Measurements from ENCODE around the gene CREBBP. TPM values are rescaled to one million over a fixed set of nuclear protein-coding genes. Genes with fewer than 3 reads are reported as not detected.

The CREBBP gene
- total RNA-seq, 1 donor from 2014 or later: 53.0 TPM

DNA sequence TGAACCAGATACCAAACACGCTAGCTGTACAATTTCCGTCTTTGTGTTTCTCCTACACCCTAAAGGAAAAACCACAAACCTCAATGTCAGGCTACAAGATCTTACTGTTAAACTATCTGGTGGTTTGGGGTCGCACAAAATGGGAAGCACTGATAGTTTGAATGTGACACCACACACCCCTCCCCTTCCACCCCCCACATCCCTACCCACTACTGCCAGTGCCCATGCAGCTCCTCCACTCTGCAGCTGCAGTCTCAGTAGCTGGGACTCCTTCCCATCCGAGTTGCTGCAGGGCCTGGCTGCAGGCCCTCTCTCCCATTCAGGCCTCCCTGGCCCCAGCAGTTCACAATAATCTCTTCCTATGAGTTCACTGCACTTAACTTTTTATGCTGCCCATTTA lies 181.6 kb downstream of the CREBBP start:
- Histone ChIP-seq H2AFZ (ENCODE audit: low read depth, low read length) (no peak overlapping the region), H3K9ac (ENCODE audit: low read length) (no peak overlapping the region), H3K27ac (ENCODE audit: low read depth, low read length) (no peak overlapping the region), H3K4me2 (ENCODE audit: low read length) (no peak overlapping the region), H3K27me3 (ENCODE audit: insufficient read depth, low read length) (no peaks in the 10 kb centered on the region), H4K20me1 (ENCODE audit: insufficient read depth, low read length) (peaks cover 27% of the 10 kb centered on the region), H3K4me3 (ENCODE audit: insufficient read depth, low read depth, low read length) (no peak overlapping the region), H3K36me3 (ENCODE audit: insufficient read depth, low read length) (peaks cover under 1% of the 10 kb centered on the region), H3K9me3 (ENCODE audit: insufficient read depth, low read depth, low read length) (no peaks in the 10 kb centered on the region), H3K4me1 (ENCODE audit: insufficient read depth, low read length) (no peaks in the 10 kb centered on the region), H3K79me2 (ENCODE audit: insufficient read depth, low read length) (peaks cover 33% of the 10 kb centered on the region)
- Mint-ChIP-seq H3K4me3 (ENCODE audit: unreplicated experiment) (no peak overlapping the region), H3K9me3 (ENCODE audit: unreplicated experiment) (no peaks in the 10 kb centered on the region), H3K36me3 (ENCODE audit: low read depth, unreplicated experiment) (peaks cover 10% of the 10 kb centered on the region), H3K27ac (ENCODE audit: unreplicated experiment) (no peak overlapping the region), H3K4me1 (ENCODE audit: low read depth, unreplicated experiment) (peaks cover 11% of the 10 kb centered on the region), H3K27me3 (ENCODE audit: low read depth, unreplicated experiment) (no peaks in the 10 kb centered on the region)
- FAIRE-seq (no peak), DNase-seq (ENCODE audit: low read depth) (peak; percentile 22)
- TF ChIP-seq EZH2 (IDR thresholded peaks at IDR 0.05; ENCODE audit: insufficient read depth, low read length): no peak
- TF ChIP-seq, protein P1, sequence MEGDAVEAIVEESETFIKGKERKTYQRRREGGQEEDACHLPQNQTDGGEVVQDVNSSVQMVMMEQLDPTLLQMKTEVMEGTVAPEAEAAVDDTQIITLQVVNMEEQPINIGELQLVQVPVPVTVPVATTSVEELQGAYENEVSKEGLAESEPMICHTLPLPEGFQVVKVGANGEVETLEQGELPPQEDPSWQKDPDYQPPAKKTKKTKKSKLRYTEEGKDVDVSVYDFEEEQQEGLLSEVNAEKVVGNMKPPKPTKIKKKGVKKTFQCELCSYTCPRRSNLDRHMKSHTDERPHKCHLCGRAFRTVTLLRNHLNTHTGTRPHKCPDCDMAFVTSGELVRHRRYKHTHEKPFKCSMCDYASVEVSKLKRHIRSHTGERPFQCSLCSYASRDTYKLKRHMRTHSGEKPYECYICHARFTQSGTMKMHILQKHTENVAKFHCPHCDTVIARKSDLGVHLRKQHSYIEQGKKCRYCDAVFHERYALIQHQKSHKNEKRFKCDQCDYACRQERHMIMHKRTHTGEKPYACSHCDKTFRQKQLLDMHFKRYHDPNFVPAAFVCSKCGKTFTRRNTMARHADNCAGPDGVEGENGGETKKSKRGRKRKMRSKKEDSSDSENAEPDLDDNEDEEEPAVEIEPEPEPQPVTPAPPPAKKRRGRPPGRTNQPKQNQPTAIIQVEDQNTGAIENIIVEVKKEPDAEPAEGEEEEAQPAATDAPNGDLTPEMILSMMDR (IDR thresholded peaks at IDR 0.05; ENCODE audit: insufficient read depth, low read depth, low read length): no peak

DNA sequence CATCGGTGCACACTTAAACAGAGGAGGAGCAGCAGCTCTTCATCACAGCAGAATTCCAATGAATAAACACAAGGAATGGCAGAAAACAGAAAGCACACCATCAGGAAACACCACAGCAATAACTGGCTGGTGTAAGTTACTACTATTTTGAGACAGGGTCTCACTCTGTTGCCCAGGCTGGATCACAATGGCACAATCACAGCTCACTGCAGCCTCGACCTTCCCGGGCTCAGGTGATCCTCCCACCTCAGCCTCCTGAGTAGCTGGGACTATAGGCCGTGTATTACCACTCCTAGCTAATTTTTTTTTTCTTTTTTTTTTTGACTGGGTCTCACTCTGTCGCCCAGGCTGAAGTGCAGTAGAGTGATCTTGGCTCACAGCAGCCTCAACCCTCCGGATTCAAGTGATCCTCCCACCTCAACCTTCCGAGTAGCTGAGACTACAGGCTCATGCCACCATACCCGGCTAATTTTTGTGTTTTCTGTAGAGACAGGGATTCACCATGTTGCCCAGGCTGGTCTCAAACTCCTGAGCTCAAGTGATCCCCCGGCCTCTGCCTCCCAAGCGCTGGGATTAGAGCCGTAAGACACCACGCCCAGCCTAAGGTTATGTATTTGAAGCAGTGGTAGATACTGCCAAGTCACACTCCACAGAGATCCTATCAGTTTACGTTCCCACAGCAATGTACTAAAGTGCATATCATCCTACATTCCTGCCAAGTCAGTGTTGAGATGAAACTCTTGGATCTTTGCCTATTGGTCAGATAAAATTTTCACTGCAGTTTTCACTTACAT lies 183.9 kb downstream of the CREBBP start:
- no peak for FAIRE-seq
- Histone ChIP-seq H3K9me3 (ENCODE audit: insufficient read depth, low read depth, low read length) (no peaks in the 10 kb centered on the region), H3K36me3 (ENCODE audit: insufficient read depth, low read length) (no peaks in the 10 kb centered on the region), H3K9ac (ENCODE audit: low read length) (no peak overlapping the region), H3K4me1 (ENCODE audit: insufficient read depth, low read length) (no peaks in the 10 kb centered on the region), H4K20me1 (ENCODE audit: insufficient read depth, low read length) (peaks cover 29% of the 10 kb centered on the region), H3K4me3 (ENCODE audit: insufficient read depth, low read depth, low read length) (no peak overlapping the region), H3K27me3 (ENCODE audit: insufficient read depth, low read length) (no peaks in the 10 kb centered on the region), H2AFZ (ENCODE audit: low read depth, low read length) (no peak overlapping the region), H3K27ac (ENCODE audit: low read depth, low read length) (no peak overlapping the region), H3K79me2 (ENCODE audit: insufficient read depth, low read length) (peaks cover 28% of the 10 kb centered on the region), H3K4me2 (ENCODE audit: low read length) (peak overlapping the region; percentile 2)
- H3K27ac Mint-ChIP-seq (ENCODE audit: unreplicated experiment): peak overlapping the region; percentile 53
- TF ChIP-seq, protein P1 (IDR thresholded peaks at IDR 0.05; ENCODE audit: insufficient read depth, low read depth, low read length): no peak
- TF ChIP-seq EZH2 (IDR thresholded peaks at IDR 0.05; ENCODE audit: insufficient read depth, low read length): no peak
- DNase-seq (ENCODE audit: low read depth): peak; percentile 81
- H3K27me3 Mint-ChIP-seq (ENCODE audit: low read depth, unreplicated experiment): no peaks in the 10 kb centered on the region
- H3K4me1 Mint-ChIP-seq (ENCODE audit: low read depth, unreplicated experiment): peaks cover 11% of the 10 kb centered on the region
- no peaks in the 10 kb centered on the region for H3K9me3 Mint-ChIP-seq (ENCODE audit: unreplicated experiment)
- H3K36me3 Mint-ChIP-seq (ENCODE audit: low read depth, unreplicated experiment): peaks cover 12% of the 10 kb centered on the region
- H3K4me3 Mint-ChIP-seq (ENCODE audit: unreplicated experiment): no peak overlapping the region

All from astrocyte (in vitro differentiated cells and primary cell).